Stimulated activated effector memory CD8-positive, alpha-beta T cell treated with anti-CD3 and anti-CD28 coated beads, Interleukin-12 subunit alpha, Interleukin-12 subunit beta, amount 100 ng/mL, for 72 hours (primary cell): ENCODE results near the gene SREBF2.
A peak's percentile ranks its signal among the peaks of the same experiment; 100 is the strongest.
"Not testable (repeated sequence)": the region's sequence is repeated elsewhere in the genome, so short reads cannot be mapped to it uniquely, and the experiment has no call there.

ENCODE experiments used
- ATAC-seq: fragments of 150-1000 bp; cut with Tn5 transposase; 2 replicates; pipeline ENCODE4 v1.10.0; 2021
- DNase-seq, 2 donors: peaks; one replicate each; pipeline ENCODE4 v3.0.0; 2021 to 2022; ENCODE audit warnings: low spot score in 2 of 2
- H3K27ac Mint-ChIP-seq: one replicate; pipeline ENCODE4 v1.8.0; 2022; ENCODE audit warnings: mild to moderate bottlenecking, mixed read lengths
- H3K36me3 Mint-ChIP-seq: one replicate; pipeline ENCODE4 v1.8.0; 2022; ENCODE audit warnings: mild to moderate bottlenecking, mixed read lengths
- H3K4me1 Mint-ChIP-seq: one replicate; pipeline ENCODE4 v1.8.0; 2022; ENCODE audit warnings: mixed read lengths
- H3K4me3 Mint-ChIP-seq: one replicate; pipeline ENCODE4 v1.8.0; 2022; ENCODE audit warnings: mild to moderate bottlenecking, mixed read lengths
- H3K9me3 Mint-ChIP-seq: one replicate; pipeline ENCODE4 v1.8.0; 2022; ENCODE audit warnings: mixed read lengths

Gene SREBF2

DNA sequence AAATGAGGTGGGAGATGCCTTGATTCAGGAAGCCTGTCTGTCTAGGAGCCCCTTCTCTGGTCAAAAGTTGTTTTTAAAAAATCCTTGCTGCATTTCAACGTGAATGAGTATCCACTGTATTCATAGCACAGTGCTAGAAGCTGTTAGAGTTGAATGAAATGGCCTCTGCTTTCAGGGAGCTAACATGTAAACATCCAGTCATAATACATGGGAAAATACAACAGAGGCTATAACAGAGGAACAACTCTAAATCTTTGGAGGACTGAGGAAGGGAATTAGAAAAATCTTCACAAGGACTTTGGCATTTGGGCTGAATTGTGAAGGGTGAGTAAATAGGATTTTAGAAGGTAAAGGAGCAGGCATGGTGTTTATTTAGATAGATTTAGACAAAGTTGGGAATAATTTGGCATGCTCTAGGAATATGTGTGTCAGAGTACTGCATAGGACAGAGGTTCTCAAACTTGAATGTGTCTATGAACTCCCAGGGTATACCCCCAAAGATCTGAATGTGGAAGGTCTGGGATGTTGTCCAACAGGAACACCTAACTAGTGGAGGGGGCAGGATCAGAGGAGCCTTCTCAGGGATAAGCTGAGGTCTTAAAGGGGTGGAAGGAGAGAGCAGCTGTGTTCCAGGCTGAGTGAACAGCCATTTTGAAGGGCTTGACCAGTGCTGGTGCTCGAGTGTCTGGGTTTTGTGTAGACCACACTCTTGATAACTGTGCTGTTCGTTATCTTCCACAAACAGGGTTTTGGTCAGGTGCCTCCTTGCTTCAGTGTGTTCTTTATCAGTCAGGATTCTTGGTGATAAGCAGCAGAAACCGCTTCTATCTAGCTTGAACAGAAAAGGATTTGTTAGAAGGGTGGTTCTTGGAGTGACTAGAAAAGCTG is 12.7 kb downstream of the SREBF2 start:
- ATAC-seq: no peak
- DNase-seq: no peak
- no peak overlapping the region for H3K4me3 Mint-ChIP-seq
- H3K27ac Mint-ChIP-seq: peak overlapping the region; percentile 58
- peaks cover 88% of the 10 kb centered on the region for H3K36me3 Mint-ChIP-seq
- peaks cover 50% of the 10 kb centered on the region for H3K4me1 Mint-ChIP-seq
- no peaks in the 10 kb centered on the region for H3K9me3 Mint-ChIP-seq

DNA sequence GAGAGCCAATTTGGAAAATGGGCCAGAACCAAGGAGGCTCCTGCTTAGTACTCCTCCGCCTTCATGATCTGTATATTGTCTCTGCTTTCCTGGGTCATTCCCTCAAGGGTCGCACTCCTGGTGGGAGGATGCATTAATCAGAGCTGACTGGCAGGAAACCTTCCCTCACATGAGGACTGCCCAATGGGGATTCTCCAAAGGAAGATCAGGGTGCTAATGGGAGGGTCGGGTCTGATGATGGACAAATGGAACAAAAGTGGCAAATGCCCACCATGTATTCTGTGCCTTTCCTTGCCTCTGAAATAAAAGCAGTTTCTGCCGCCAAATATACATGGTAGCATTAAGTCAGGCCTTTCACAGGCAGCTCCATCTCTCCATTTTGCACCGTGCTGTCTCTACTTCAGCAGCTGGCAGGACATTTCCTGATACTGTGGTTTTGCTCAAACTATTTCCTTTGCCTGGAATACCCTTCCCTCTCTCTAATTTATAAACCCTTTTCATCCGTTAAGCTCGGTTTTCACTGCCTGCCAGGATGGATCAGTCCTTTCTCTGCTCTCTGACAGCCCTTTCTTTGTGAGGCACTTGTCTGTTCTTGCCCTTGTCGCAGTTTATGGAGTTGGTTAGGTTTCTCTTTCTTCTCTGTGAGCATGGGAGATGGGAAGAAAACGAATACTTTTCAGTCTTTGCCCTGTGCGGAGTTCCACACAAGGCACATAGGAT is 13.5 kb downstream of the SREBF2 start:
- Mint-ChIP-seq H3K4me3 (no peak overlapping the region), H3K27ac (peak overlapping the region; percentile 58), H3K9me3 (no peaks in the 10 kb centered on the region)

GRCh38 chr22:41847300-41847699 is 14.4 kb downstream of the SREBF2 start:
- peaks cover 88% of the 10 kb centered on the region for H3K36me3 Mint-ChIP-seq
- H3K27ac Mint-ChIP-seq: no peak overlapping the region
- DNase-seq (no peak), ATAC-seq (no peak)
- H3K4me3 Mint-ChIP-seq: no peak overlapping the region
- no peaks in the 10 kb centered on the region for H3K9me3 Mint-ChIP-seq
- peaks cover 42% of the 10 kb centered on the region for H3K4me1 Mint-ChIP-seq

More for the DNA sequence above, 13.5 kb downstream of the SREBF2 start:
- DNase-seq: no peak
- H3K36me3 Mint-ChIP-seq: peaks cover 88% of the 10 kb centered on the region
- H3K4me1 Mint-ChIP-seq: peaks cover 43% of the 10 kb centered on the region
- ATAC-seq: no peak

- Mint-ChIP-seq H3K4me1 (peaks cover 48% of the 10 kb centered on the region), H3K27ac (peak overlapping the region; percentile 26), H3K4me3 (no peak overlapping the region), H3K36me3 (peaks cover 88% of the 10 kb centered on the region), H3K9me3 (no peaks in the 10 kb centered on the region)
- no peak for ATAC-seq
- DNase-seq: no peak
These were observed 15.6 kb downstream of the SREBF2 start for GRCh38 chr22:41848468-41848867.

GRCh38 chr22:41856469-41856868 is 23.6 kb downstream of the SREBF2 start:
- no peak for ATAC-seq
- no peak for DNase-seq
- H3K36me3 Mint-ChIP-seq: peaks cover 79% of the 10 kb centered on the region
- H3K9me3 Mint-ChIP-seq: no peaks in the 10 kb centered on the region
- H3K4me3 Mint-ChIP-seq: peak overlapping the region; percentile 31
- peaks cover 66% of the 10 kb centered on the region for H3K4me1 Mint-ChIP-seq
- H3K27ac Mint-ChIP-seq: peak overlapping the region; percentile 88

DNA sequence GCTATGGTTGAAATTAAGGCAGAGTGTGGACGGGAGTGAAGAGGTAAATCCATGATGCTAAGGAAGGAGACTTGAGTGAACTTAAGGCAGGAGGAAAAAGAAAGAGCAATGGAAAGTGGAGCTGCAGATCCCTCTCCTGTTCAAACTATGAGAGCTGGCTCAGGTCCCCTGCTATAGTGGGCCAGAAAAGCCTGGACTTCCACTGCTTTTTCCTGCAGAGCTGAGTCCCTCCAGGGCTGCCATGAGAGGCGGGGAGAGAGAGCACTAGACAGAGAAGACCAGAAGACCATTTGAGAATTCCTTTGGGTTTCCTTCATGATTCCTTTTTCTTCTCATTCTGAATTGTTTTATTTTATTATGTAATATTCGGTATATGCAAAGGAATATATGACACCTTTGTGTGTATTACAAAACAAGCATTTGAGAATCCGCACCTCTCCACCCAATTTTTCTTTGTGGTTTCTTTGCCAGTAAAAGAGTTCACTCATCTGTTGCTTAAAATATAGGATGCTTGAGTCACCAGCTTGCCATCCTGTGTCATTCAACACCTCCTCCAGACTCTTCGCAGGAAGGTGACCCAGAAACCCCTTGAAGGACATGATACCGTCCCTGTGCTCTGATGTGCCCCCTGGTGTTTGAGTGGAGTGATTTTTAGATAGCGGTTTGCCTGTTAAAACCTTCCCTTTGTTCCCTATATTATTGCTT is 24.4 kb downstream of the SREBF2 start:
- H3K4me3 Mint-ChIP-seq: peak overlapping the region; percentile 31
- peak overlapping the region; percentile 88 for H3K27ac Mint-ChIP-seq
- H3K9me3 Mint-ChIP-seq: no peaks in the 10 kb centered on the region
- DNase-seq (peak; percentile 61 to 87), ATAC-seq (peak; percentile 85)
- peaks cover 71% of the 10 kb centered on the region for H3K36me3 Mint-ChIP-seq
- H3K4me1 Mint-ChIP-seq: peaks cover 67% of the 10 kb centered on the region

GRCh38 chr22:41857860-41858199 is 24.9 kb downstream of the SREBF2 start:
- DNase-seq: no peak
- peaks cover 68% of the 10 kb centered on the region for H3K4me1 Mint-ChIP-seq
- peaks cover 66% of the 10 kb centered on the region for H3K36me3 Mint-ChIP-seq
- H3K4me3 Mint-ChIP-seq: peak overlapping the region; percentile 31
- ATAC-seq: no peak
- H3K27ac Mint-ChIP-seq: peak overlapping the region; percentile 88
- H3K9me3 Mint-ChIP-seq: no peaks in the 10 kb centered on the region

DNA sequence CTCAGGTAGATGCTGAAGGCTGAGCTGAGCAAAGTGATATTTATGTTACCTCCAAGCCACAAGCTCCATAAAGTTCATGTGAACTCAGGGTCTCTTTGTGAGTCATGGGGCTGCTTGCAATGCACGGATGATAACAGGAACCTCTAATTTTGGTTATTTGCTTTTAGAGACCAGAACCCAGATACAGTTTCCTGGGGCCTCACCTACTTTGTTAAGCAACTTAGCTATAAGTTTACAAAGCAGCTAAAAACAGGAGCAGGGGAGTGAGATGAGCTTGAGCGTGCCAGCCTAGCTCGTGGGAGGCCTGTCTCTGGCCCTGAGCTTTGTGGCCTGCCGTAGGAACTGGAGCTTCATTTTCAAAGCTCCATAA is 29.2 kb downstream of the SREBF2 start:
- Mint-ChIP-seq H3K9me3 (no peaks in the 10 kb centered on the region), H3K4me3 (peak overlapping the region; percentile 78), H3K4me1 (peaks cover 74% of the 10 kb centered on the region), H3K27ac (peak overlapping the region; percentile 97), H3K36me3 (peaks cover 68% of the 10 kb centered on the region)
- ATAC-seq: peak; percentile 65
- peak in 1 of 2 donors; percentile 15 for DNase-seq

DNA sequence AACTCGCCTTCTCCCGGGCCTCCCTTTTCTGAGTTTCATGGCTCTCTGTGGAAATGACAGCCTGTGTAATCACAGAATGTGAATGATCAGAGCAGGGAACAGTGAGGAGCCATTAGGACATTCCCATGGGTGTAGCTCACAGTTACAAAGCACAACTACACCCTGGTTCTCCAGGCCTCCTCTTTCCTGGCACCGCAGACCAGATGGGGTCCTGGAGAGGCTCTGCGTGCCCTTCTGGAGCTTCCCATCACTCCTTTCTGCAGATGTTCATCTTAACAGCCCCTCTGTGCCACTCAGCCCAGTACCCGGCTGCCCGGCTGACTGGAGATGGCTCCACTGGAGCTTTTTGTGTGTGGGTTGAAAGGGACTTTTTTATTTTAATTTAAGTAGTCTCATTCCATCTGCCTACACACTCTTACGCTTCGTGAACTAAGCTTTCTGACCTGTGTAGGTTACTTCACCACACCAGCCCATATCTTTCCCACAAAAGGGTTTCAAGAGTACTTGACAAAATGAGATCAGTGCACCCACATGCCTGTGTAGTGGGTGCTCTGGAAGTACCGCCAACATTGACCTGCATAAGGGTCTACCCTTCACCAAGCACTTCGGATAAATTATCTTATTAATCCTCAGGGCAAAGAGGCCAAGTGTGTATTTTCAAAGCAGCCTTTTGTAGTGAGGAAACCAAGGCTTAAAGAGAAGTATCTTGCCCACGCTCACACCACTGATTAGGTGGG is 29.8 kb downstream of the SREBF2 start:
- peak overlapping the region; percentile 97 for H3K27ac Mint-ChIP-seq
- H3K36me3 Mint-ChIP-seq: peaks cover 68% of the 10 kb centered on the region
- peaks cover 69% of the 10 kb centered on the region for H3K4me1 Mint-ChIP-seq
- H3K4me3 Mint-ChIP-seq: peak overlapping the region; percentile 78
- DNase-seq (peak; percentile 39 to 81), ATAC-seq (peak; percentile 85)
- H3K9me3 Mint-ChIP-seq: no peaks in the 10 kb centered on the region

DNA sequence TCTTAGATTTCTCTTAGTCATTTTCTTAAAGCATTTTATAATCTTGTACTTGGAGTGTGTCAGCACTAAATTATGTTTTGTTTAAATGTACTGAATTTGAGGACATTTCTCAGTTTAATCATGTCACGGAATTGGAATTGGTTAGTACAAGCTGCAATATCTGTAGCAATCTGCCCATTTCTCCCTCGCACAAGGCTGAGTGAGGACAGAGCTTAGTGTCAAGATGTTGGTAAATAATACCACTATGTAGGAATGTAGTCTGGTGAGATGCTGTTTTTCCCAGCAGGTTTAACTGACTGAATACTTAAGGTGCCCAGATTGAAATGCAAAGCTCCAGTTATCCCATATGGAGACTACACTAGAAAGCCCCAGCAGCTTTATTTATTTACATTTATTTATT is 30.6 kb downstream of the SREBF2 start:
- ATAC-seq: no peak
- Mint-ChIP-seq H3K4me1 (peaks cover 61% of the 10 kb centered on the region), H3K27ac (peak overlapping the region; percentile 97)

GRCh38 chr22:41868556-41868955 is 35.7 kb downstream of the SREBF2 start:
- Mint-ChIP-seq H3K4me3 (no peak overlapping the region), H3K36me3 (peaks cover 92% of the 10 kb centered on the region), H3K4me1 (peaks cover 39% of the 10 kb centered on the region), H3K27ac (no peak overlapping the region), H3K9me3 (no peaks in the 10 kb centered on the region)
- ATAC-seq: no peak
- no peak for DNase-seq

More for the DNA sequence above, 30.6 kb downstream of the SREBF2 start:
- Mint-ChIP-seq H3K4me3 (peak overlapping the region; percentile 78), H3K36me3 (peaks cover 73% of the 10 kb centered on the region), H3K9me3 (no peaks in the 10 kb centered on the region)
- DNase-seq: no peak

DNA sequence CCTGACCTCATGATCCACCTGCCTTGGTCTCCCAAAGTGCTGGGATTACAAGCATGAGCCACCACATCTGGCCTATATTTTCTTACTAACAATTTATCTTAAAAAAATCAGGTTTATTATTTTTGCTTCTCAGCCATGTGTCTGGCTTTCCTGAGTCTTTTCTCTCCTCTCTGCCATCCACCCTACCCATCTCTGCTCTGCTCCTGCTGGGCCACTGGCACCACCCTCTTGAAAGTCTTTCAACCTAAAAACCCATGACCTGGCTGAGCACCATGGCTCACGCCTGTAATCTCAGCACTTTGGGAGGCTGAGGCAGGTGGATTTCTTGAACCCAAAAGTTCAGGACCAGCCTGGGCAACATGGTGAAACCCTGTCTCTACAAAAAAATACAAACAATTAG is 37.2 kb downstream of the SREBF2 start:
- H3K27ac Mint-ChIP-seq, H3K9me3 Mint-ChIP-seq, H3K4me3 Mint-ChIP-seq, ATAC-seq, DNase-seq: not testable (repeated sequence)
- Mint-ChIP-seq H3K4me1 (peaks cover 39% of the 10 kb centered on the region), H3K36me3 (peaks cover 100% of the 10 kb centered on the region)

- Mint-ChIP-seq H3K36me3 (peaks cover 100% of the 10 kb centered on the region), H3K27ac (no peak overlapping the region), H3K4me3 (no peak overlapping the region), H3K4me1 (peaks cover 38% of the 10 kb centered on the region), H3K9me3 (no peaks in the 10 kb centered on the region)
- DNase-seq (no peak), ATAC-seq (no peak)
These were observed 37.9 kb downstream of the SREBF2 start for GRCh38 chr22:41870786-41871185.

DNA sequence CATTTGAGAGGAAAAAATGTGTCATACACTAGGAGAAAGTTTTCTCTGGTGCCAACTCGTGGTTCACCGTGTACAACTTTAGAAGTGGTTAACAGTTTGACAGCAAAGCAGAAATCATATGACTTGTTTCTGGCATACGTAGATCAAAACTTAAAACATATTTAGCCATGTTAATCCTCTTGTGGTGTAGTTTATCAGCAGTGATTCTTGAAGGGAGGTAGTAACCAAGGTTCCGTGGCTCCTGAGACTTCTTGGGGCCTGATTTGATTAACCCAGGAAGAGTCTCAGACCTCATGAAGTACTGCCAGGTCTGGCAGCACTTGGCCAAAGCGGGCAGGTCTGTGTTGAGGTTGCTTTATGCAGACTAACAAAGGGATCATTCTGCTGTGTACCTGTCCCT is 40.5 kb downstream of the SREBF2 start:
- H3K36me3 Mint-ChIP-seq: peaks cover 100% of the 10 kb centered on the region
- H3K4me3 Mint-ChIP-seq: peak overlapping the region; percentile 38
- peaks cover 43% of the 10 kb centered on the region for H3K4me1 Mint-ChIP-seq
- H3K9me3 Mint-ChIP-seq: no peaks in the 10 kb centered on the region
- peak overlapping the region; percentile 90 for H3K27ac Mint-ChIP-seq
- DNase-seq: peak in 1 of 2 donors; percentile 61
- peak; percentile 97 for ATAC-seq

DNA sequence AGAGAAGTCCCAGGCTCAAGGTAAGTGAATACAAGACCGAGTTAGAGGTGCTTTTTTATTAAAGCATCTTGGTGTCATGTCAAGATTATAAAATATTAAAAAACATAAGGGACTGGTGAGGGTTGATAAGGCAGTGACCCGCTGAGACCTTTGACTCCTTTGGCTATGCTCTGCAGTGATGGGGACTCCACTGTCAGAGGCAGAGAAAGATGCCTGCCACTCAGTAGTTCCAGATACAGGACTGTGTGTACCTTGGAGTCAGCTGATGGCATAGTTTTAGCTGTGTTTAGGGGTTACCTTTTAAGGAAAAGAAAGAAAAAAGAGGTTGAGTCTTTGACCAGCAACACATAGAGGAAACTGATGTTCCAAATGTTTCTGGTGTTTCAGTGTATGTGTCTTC is 41.2 kb downstream of the SREBF2 start:
- Mint-ChIP-seq H3K4me3 (no peak overlapping the region), H3K9me3 (no peaks in the 10 kb centered on the region), H3K4me1 (peaks cover 48% of the 10 kb centered on the region), H3K36me3 (peaks cover 100% of the 10 kb centered on the region), H3K27ac (no peak overlapping the region)
- no peak for ATAC-seq
- DNase-seq: no peak
